ENCODE data around the gene LRRC7. TPM values are rescaled to one million over a fixed set of nuclear protein-coding genes. Genes with fewer than 3 reads are reported as not detected.

Gene LRRC7
- total RNA-seq, 1 experiment from 2014 or later = not detected

GRCh38 chr1:69852706-69853105 is 285.0 kb downstream of the LRRC7 start:
- ChIA-PET CTCF (no interaction called here), POLR2A (no interaction called here)
- no TSS peak for BruUV-seq (replicated peaks)
- Histone ChIP-seq H3K27me3 (ENCODE audit: control insufficient read depth, insufficient read depth, low read length) (no peaks in the 10 kb centered on the region), H3K9me3 (ENCODE audit: control insufficient read depth, insufficient read depth, low read depth, low read length) (no peaks in the 10 kb centered on the region), H3K36me3 (ENCODE audit: control insufficient read depth, insufficient read depth, low read length) (no peaks in the 10 kb centered on the region), H3K4me1 (ENCODE audit: control insufficient read depth, insufficient read depth, low read length) (no peaks in the 10 kb centered on the region), H3K27ac (ENCODE audit: low read length) (no peak overlapping the region), H3K4me3 (ENCODE audit: low read depth in 2 of 2, low read length in 2 of 2) (no peak overlapping the region)
- ATAC-seq (no peak), DNase-seq (ENCODE audit: low read depth, low spot score) (no peak)
- in situ Hi-C loops (cut with HindIII; ENCODE audit: low pct_unique_long_range_greater_than_20kb, low sequenced_read_pairs) (no loop called here), intact Hi-C loops (cut with micrococcal nuclease; ENCODE audit: unreplicated experiment) (no loop called here)
- TF ChIP-seq CTCF (IDR thresholded peaks at IDR 0.05) = no peak
- TF ChIP-seq POLR2AphosphoS5 (IDR thresholded peaks at IDR 0.05; ENCODE audit: low read depth, low read length) = no peak
- TF ChIP-seq REST (IDR thresholded peaks at IDR 0.05; ENCODE audit: insufficient read depth in 1 of 2, low read depth in 2 of 2, low read length in 1 of 2) = no peak
- TF ChIP-seq TCF7L2 (IDR thresholded peaks at IDR 0.05; ENCODE audit: low read depth, low read length) = no peak
- TF ChIP-seq SIN3A (IDR thresholded peaks at IDR 0.05; ENCODE audit: borderline replicate concordance, insufficient read depth, low read depth, low read length) = no peak

- ATAC-seq = no peak
- no peaks in the 10 kb centered on the region for H3K9me3 ChIP-seq (ENCODE audit: control insufficient read depth, insufficient read depth, low read depth, low read length)
- in situ Hi-C loops (cut with HindIII; ENCODE audit: low pct_unique_long_range_greater_than_20kb, low sequenced_read_pairs) = no loop called here
Measured at GRCh38 chr1:69858534-69858933, 290.8 kb downstream of the LRRC7 start.

More at GRCh38 chr1:69858534-69858933, 290.8 kb downstream of the LRRC7 start:
- BruUV-seq (replicated peaks) = no TSS peak
- H3K36me3 ChIP-seq (ENCODE audit: control insufficient read depth, insufficient read depth, low read length) = no peaks in the 10 kb centered on the region
- TF ChIP-seq REST (IDR thresholded peaks at IDR 0.05; ENCODE audit: insufficient read depth in 1 of 2, low read depth in 2 of 2, low read length in 1 of 2) (no peak), TCF7L2 (IDR thresholded peaks at IDR 0.05; ENCODE audit: low read depth, low read length) (no peak), POLR2AphosphoS5 (IDR thresholded peaks at IDR 0.05; ENCODE audit: low read depth, low read length) (no peak), SIN3A (IDR thresholded peaks at IDR 0.05; ENCODE audit: borderline replicate concordance, insufficient read depth, low read depth, low read length) (no peak), CTCF (IDR thresholded peaks at IDR 0.05) (no peak)
- H3K27me3 ChIP-seq (ENCODE audit: control insufficient read depth, insufficient read depth, low read length) = no peaks in the 10 kb centered on the region
- no peak overlapping the region for H3K4me3 ChIP-seq (ENCODE audit: low read depth in 2 of 2, low read length in 2 of 2)
- ChIA-PET CTCF (no interaction called here), POLR2A (no interaction called here)
- no peaks in the 10 kb centered on the region for H3K4me1 ChIP-seq (ENCODE audit: control insufficient read depth, insufficient read depth, low read length)
- H3K27ac ChIP-seq (ENCODE audit: low read length) = no peak overlapping the region
- intact Hi-C loops (cut with micrococcal nuclease; ENCODE audit: unreplicated experiment) = no loop called here
- no peak for DNase-seq (ENCODE audit: low read depth, low spot score)

Measured in Panc1 (cell line).